ENCODE results near the gene OPRL1.

- TF ChIP-seq, protein P1, sequence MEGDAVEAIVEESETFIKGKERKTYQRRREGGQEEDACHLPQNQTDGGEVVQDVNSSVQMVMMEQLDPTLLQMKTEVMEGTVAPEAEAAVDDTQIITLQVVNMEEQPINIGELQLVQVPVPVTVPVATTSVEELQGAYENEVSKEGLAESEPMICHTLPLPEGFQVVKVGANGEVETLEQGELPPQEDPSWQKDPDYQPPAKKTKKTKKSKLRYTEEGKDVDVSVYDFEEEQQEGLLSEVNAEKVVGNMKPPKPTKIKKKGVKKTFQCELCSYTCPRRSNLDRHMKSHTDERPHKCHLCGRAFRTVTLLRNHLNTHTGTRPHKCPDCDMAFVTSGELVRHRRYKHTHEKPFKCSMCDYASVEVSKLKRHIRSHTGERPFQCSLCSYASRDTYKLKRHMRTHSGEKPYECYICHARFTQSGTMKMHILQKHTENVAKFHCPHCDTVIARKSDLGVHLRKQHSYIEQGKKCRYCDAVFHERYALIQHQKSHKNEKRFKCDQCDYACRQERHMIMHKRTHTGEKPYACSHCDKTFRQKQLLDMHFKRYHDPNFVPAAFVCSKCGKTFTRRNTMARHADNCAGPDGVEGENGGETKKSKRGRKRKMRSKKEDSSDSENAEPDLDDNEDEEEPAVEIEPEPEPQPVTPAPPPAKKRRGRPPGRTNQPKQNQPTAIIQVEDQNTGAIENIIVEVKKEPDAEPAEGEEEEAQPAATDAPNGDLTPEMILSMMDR (conservative IDR thresholded peaks at IDR 0.05 in 1 of 2, IDR thresholded peaks at IDR 0.05 in 1 of 2; ENCODE audit: low read depth in 1 of 2, low read length in 2 of 2): no peak
- TF ChIP-seq EZH2 (IDR thresholded peaks at IDR 0.05; ENCODE audit: low read length, missing control alignments): no peak
Observed at GRCh38 chr20:64116541-64117431, 36.9 kb downstream of the OPRL1 start.
